OCI-LY3 (cell line): Measurements from ENCODE around the gene IRAK4.

ENCODE experiments used
- H2AFZ ChIP-seq: fragments of 200-600, 300-600 bp; shearing (Covaris generic); 2 replicates; pipeline ENCODE4 v1.6.0; 2014; ENCODE audit warnings: antibody characterized with exemption, low read depth, low read length
- H3K27ac ChIP-seq: fragments of 200-600, 300-600 bp; sonication (generic); 2 replicates; pipeline ENCODE4 v1.5.1; 2014; ENCODE audit warnings: mild to moderate bottlenecking, low read length, moderate library complexity, mixed read lengths
- H3K27me3 ChIP-seq: fragments of 200-600, 300-600 bp; sonication (generic); 2 replicates; pipeline ENCODE4 v1.6.1; 2014; ENCODE audit warnings: low read depth, low read length, mixed read lengths
- H3K36me3 ChIP-seq: fragments of 200-600, 300-600 bp; sonication (generic); replicated peaks from 2 replicates; pipeline ENCODE3; 2014; ENCODE audit warnings: low read depth, low read length, mixed read lengths
- H3K4me1 ChIP-seq: fragments of 300-600, 200-600 bp; sonication (generic); 2 replicates; pipeline ENCODE4 v1.6.1; 2014; ENCODE audit warnings: low read length, mixed read lengths
- H3K4me2 ChIP-seq: fragments of 200-600, 300-600 bp; sonication (generic); 2 replicates; pipeline ENCODE4 v1.6.1; 2014; ENCODE audit warnings: low read length, mixed read lengths
- H3K4me3 ChIP-seq: fragments of 300-600, 200-600 bp; sonication (generic); 2 replicates; pipeline ENCODE4 v1.5.1; 2014; ENCODE audit warnings: antibody characterized with exemption, mild to moderate bottlenecking, low read length, moderate library complexity
- H3K79me2 ChIP-seq: fragments of 300-600, 200-600 bp; shearing (Covaris generic); 2 replicates; pipeline ENCODE4 v1.6.1; 2014; ENCODE audit warnings: mild to moderate bottlenecking, low read length, mixed read lengths
- H3K9ac ChIP-seq: fragments of 300-600, 200-600 bp; shearing (Covaris generic); 2 replicates; pipeline ENCODE4 v1.6.0; 2014; ENCODE audit warnings: mild to moderate bottlenecking, low read length, moderate library complexity
- H3K9me3 ChIP-seq: fragments of 200-600, 300-600 bp; shearing (Covaris generic); 2 replicates; pipeline ENCODE4 v1.6.1; 2014; ENCODE audit warnings: low read length, mixed read lengths; ENCODE audit not compliant: insufficient read depth
- H4K20me1 ChIP-seq: fragments of 200-600, 300-600 bp; sonication (generic); 2 replicates; pipeline ENCODE4 v1.6.1; 2016; ENCODE audit warnings: low read length, mixed read lengths; ENCODE audit not compliant: insufficient read depth
- EZH2phosphoT487 ChIP-seq: fragments of 200-600 bp; shearing (Covaris generic); IDR thresholded peaks from 2 replicates; pipeline ENCODE4 v1.6.1; 2018; ENCODE audit warnings: antibody characterized with exemption, mixed run types, low read depth
- TF ChIP-seq, protein P1 (sequence below): fragments of 200-600, 300-600 bp; sonication (generic); IDR thresholded peaks from 2 replicates; pipeline ENCODE4 v1.5.1; 2014; ENCODE audit warnings: antibody characterized with exemption, low read length, low read depth

IRAK4 gene

DNA sequence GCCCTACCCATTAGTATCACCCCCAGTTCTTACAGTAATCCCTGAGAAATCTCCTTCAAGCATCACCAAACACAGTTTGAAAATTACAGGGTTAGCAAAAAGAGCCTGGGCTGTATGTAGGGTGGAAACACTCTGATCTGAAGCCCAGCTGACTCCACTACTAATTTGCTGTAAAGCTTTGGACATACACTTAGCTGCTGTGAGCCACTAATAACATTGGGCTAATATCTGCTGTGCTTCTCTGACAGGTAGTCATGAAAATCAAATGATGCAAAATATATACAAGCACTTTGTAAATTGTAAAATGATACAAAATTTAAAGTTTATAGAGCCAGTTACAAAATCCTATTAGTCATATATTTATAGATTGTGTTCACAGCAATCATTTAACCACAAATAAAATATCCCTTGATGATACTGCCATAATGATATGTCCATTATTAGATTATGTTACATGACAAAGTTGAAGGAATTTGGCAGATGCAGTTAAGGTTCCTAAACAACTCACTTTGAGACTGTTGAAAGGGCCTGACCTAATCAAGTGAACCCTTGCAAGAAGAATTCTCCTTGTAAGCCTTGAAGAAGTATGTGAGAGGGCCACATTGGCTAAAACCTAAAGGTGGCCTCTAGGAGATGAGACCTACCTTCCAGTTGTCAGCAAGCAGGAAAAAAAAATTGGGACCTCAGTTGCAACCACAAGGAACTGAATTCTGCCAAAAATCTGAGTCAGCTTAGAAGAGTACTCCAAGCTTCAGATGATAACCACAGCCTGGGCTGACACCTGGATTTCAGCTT, 28.3 kb downstream of the IRAK4 start:
- peaks cover 24% of the 10 kb centered on the region for H3K36me3 ChIP-seq
- no peak overlapping the region for H2AFZ ChIP-seq
- no peak overlapping the region for H3K9ac ChIP-seq
- H3K27me3 ChIP-seq: no peaks in the 10 kb centered on the region
- TF ChIP-seq, protein P1, sequence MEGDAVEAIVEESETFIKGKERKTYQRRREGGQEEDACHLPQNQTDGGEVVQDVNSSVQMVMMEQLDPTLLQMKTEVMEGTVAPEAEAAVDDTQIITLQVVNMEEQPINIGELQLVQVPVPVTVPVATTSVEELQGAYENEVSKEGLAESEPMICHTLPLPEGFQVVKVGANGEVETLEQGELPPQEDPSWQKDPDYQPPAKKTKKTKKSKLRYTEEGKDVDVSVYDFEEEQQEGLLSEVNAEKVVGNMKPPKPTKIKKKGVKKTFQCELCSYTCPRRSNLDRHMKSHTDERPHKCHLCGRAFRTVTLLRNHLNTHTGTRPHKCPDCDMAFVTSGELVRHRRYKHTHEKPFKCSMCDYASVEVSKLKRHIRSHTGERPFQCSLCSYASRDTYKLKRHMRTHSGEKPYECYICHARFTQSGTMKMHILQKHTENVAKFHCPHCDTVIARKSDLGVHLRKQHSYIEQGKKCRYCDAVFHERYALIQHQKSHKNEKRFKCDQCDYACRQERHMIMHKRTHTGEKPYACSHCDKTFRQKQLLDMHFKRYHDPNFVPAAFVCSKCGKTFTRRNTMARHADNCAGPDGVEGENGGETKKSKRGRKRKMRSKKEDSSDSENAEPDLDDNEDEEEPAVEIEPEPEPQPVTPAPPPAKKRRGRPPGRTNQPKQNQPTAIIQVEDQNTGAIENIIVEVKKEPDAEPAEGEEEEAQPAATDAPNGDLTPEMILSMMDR: no peak
- no peak for TF ChIP-seq EZH2phosphoT487
- H3K4me2 ChIP-seq: no peak overlapping the region
- H3K79me2 ChIP-seq: no peaks in the 10 kb centered on the region
- no peaks in the 10 kb centered on the region for H4K20me1 ChIP-seq
- H3K27ac ChIP-seq: no peak overlapping the region
- no peaks in the 10 kb centered on the region for H3K9me3 ChIP-seq
- no peaks in the 10 kb centered on the region for H3K4me1 ChIP-seq
- H3K4me3 ChIP-seq: no peak overlapping the region

DNA sequence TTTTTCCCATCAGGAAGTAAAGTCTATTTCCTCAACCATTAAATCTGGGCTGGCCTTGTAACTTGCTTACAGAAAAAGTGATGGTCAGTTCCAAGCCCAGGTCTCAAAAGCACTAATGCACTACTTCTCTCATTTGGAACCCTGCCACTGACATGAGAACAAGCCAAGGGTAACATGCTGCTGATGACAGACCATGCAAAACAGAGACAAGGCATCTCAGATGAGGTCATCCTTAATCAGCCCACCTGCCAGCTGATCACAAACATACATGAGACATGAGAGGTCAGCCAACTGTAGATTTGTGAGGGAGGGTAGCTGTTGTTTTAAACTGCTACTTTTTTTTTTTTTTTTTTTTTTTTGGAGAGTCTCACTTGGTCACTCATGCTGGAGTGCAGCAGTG, 31.2 kb downstream of the IRAK4 start:
- no peak overlapping the region for H3K27ac ChIP-seq
- H3K9ac ChIP-seq: no peak overlapping the region
- no peak for TF ChIP-seq EZH2phosphoT487
- H3K79me2 ChIP-seq: no peaks in the 10 kb centered on the region
- no peaks in the 10 kb centered on the region for H3K4me1 ChIP-seq
- no peaks in the 10 kb centered on the region for H3K9me3 ChIP-seq
- no peaks in the 10 kb centered on the region for H3K27me3 ChIP-seq
- no peak overlapping the region for H2AFZ ChIP-seq
- H3K4me3 ChIP-seq: no peak overlapping the region
- peaks cover 21% of the 10 kb centered on the region for H3K36me3 ChIP-seq
- no peaks in the 10 kb centered on the region for H4K20me1 ChIP-seq
- no peak overlapping the region for H3K4me2 ChIP-seq

DNA sequence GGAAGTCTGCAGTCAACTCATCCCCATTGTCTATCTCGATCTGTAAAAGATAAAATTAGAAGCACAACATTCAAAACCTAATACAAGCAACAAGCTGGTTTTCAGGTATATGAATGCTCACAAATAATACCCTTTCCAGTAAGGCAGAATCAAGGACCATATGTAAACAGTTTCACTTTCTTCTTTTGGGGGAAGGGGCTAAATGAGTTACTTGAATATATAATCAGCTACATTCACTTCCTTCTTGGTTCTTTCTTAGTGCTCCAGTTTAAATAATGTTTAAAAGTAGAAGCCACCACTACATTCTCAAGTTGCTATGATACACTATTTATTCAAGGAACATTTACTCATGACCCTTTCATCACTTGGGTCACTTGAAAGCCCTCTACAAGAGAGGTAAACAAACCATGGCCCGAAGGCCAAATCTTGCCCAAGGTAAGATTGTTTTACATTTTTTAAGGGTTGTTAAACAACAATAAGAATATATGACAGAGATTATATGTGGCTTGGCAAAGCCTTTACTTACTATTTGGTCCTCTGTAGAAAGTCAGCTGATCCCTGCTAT, 37.0 kb downstream of the IRAK4 start:
- Histone ChIP-seq H3K4me2 (peak overlapping the region; percentile 59), H3K27ac (peak overlapping the region; percentile 80), H3K4me1 (peaks cover 24% of the 10 kb centered on the region), H3K27me3 (no peaks in the 10 kb centered on the region), H3K9ac (no peak overlapping the region), H3K36me3 (peaks cover 34% of the 10 kb centered on the region), H3K9me3 (no peaks in the 10 kb centered on the region), H4K20me1 (no peaks in the 10 kb centered on the region), H2AFZ (no peak overlapping the region), H3K4me3 (peak overlapping the region; percentile 22; the same call in 1 of the 2 replicates), H3K79me2 (no peaks in the 10 kb centered on the region)
- TF ChIP-seq EZH2phosphoT487: no peak
- TF ChIP-seq, protein P1: no peak

DNA sequence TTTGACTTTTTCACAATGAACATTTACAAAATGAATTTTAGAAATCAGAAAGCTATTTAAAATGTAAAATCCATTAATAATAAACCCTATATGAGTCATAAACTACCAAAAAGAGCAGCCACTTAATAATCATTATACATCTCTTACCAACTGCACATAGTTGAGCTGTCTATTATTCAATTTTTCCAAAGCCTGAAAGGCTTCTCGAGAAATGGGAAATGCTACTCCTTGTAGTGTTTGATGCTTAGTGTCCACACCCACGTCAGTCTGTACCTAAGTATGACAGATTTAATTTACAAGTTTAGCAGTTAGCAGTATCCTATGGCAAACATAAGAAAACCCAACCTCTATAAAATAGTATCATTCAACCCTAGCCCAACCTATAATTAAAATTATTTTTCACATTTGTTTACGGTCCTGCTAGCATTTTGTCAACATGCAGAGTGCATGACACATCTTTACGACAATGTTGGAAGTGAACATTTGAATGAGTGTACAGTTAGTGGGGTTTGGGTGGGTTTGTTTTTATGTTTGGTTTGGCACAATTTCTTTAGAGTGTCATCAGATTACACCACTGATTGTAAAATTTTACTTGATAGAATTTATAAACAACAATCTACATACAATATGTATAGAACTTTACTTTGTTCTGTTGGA, 38.9 kb downstream of the IRAK4 start:
- Histone ChIP-seq H3K36me3 (peaks cover 41% of the 10 kb centered on the region), H3K27ac (no peak overlapping the region), H3K9me3 (no peaks in the 10 kb centered on the region), H3K4me2 (no peak overlapping the region), H2AFZ (no peak overlapping the region), H3K9ac (no peak overlapping the region), H3K27me3 (no peaks in the 10 kb centered on the region), H4K20me1 (no peaks in the 10 kb centered on the region), H3K79me2 (peaks cover 3% of the 10 kb centered on the region; the same call in 1 of the 2 replicates), H3K4me3 (no peak overlapping the region), H3K4me1 (peaks cover 24% of the 10 kb centered on the region)
- TF ChIP-seq, protein P1: no peak
- TF ChIP-seq EZH2phosphoT487: no peak
